NCI-H1105 treated with DMSO at 0.1 percent for 48 hours (cell line): ENCODE results near the gene BMPR1B.
A peak's percentile ranks its signal among the peaks of the same experiment; 100 is the strongest.
"Not testable (repeated sequence)": the region's sequence is repeated elsewhere in the genome, so short reads cannot be mapped to it uniquely, and the experiment has no call there.

Experiments used
- DNase-seq: peaks from one replicate; lab custom pipeline; 2025; lab: John Stamatoyannopoulos, UW

Gene BMPR1B

GRCh38 chr4:95091272-95091671 lies 333.5 kb downstream of the BMPR1B start:
- no peak for DNase-seq

- DNase-seq: peak; percentile 53
Measured at GRCh38 chr4:95092766-95093165, 335.0 kb downstream of the BMPR1B start.

GRCh38 chr4:95093460-95093859 lies 335.7 kb downstream of the BMPR1B start:
- DNase-seq: peak; percentile 46

- no peak for DNase-seq
Measured at GRCh38 chr4:95093936-95094929, 336.5 kb downstream of the BMPR1B start.

GRCh38 chr4:95095348-95095974 lies 337.7 kb downstream of the BMPR1B start:
- DNase-seq: peak; percentile 9

- no peak for DNase-seq
Measured at GRCh38 chr4:95102162-95102790, 344.5 kb downstream of the BMPR1B start.

GRCh38 chr4:95105112-95105511 lies 347.4 kb downstream of the BMPR1B start:
- DNase-seq: no peak

GRCh38 chr4:95105983-95106382 lies 348.2 kb downstream of the BMPR1B start:
- DNase-seq: no peak

GRCh38 chr4:95106408-95106928 lies 348.7 kb downstream of the BMPR1B start:
- no peak for DNase-seq

GRCh38 chr4:95107004-95107403 lies 349.2 kb downstream of the BMPR1B start:
- DNase-seq: no peak

GRCh38 chr4:95107635-95108034 lies 349.9 kb downstream of the BMPR1B start:
- no peak for DNase-seq

- no peak for DNase-seq
Measured at GRCh38 chr4:95108883-95109421, 351.2 kb downstream of the BMPR1B start.

- no peak for DNase-seq
Measured at GRCh38 chr4:95114521-95114920, 356.8 kb downstream of the BMPR1B start.

GRCh38 chr4:95118497-95118896 lies 360.7 kb downstream of the BMPR1B start:
- no peak for DNase-seq

GRCh38 chr4:95120456-95120855 lies 362.7 kb downstream of the BMPR1B start:
- no peak for DNase-seq

- no peak for DNase-seq
Measured at GRCh38 chr4:95122001-95122400, 364.2 kb downstream of the BMPR1B start.

GRCh38 chr4:95124906-95125504 lies 367.2 kb downstream of the BMPR1B start:
- DNase-seq: peak; percentile 5

GRCh38 chr4:95129031-95129430 lies 371.3 kb downstream of the BMPR1B start:
- no peak for DNase-seq

GRCh38 chr4:95129821-95130311 lies 372.1 kb downstream of the BMPR1B start:
- DNase-seq: no peak

GRCh38 chr4:95134016-95134415 lies 376.3 kb downstream of the BMPR1B start:
- DNase-seq: not testable (repeated sequence)

- DNase-seq: not testable (repeated sequence)
Measured at GRCh38 chr4:95139424-95139823, 381.7 kb downstream of the BMPR1B start.

- no peak for DNase-seq
Measured at GRCh38 chr4:95141361-95141760, 383.6 kb downstream of the BMPR1B start.
